ENCODE measurements around the gene LENEP. TPM values are rescaled to one million over a fixed set of nuclear protein-coding genes. Genes with fewer than 3 reads are reported as not detected.

LENEP gene
- total RNA-seq, 1 donor from 2014 or later = not detected

GRCh38 chr1:155022927-155023236 lies 29.5 kb downstream of the LENEP start:
- no peaks in the 10 kb centered on the region for H3K27me3 Mint-ChIP-seq (ENCODE audit: low read depth, unreplicated experiment)
- DNase-seq (ENCODE audit: low read depth) (no peak), FAIRE-seq (no peak)
- Histone ChIP-seq H3K9me3 (ENCODE audit: insufficient read depth, low read depth, low read length) (no peaks in the 10 kb centered on the region), H4K20me1 (ENCODE audit: insufficient read depth, low read length) (peaks cover 11% of the 10 kb centered on the region), H3K36me3 (ENCODE audit: insufficient read depth, low read length) (no peaks in the 10 kb centered on the region), H3K79me2 (ENCODE audit: insufficient read depth, low read length) (no peaks in the 10 kb centered on the region), H3K4me1 (ENCODE audit: insufficient read depth, low read length) (peaks cover 4% of the 10 kb centered on the region), H2AFZ (ENCODE audit: low read depth, low read length) (no peak overlapping the region), H3K27ac (ENCODE audit: low read depth, low read length) (no peak overlapping the region), H3K9ac (ENCODE audit: low read length) (no peak overlapping the region), H3K27me3 (ENCODE audit: insufficient read depth, low read length) (no peaks in the 10 kb centered on the region), H3K4me2 (ENCODE audit: low read length) (no peak overlapping the region), H3K4me3 (ENCODE audit: insufficient read depth, low read depth, low read length) (no peak overlapping the region)
- no peaks in the 10 kb centered on the region for H3K9me3 Mint-ChIP-seq (ENCODE audit: unreplicated experiment)
- no peak overlapping the region for H3K27ac Mint-ChIP-seq (ENCODE audit: unreplicated experiment)
- no peak for TF ChIP-seq EZH2 (IDR thresholded peaks at IDR 0.05; ENCODE audit: insufficient read depth, low read length)
- no peak for TF ChIP-seq CTCF (IDR thresholded peaks at IDR 0.05; ENCODE audit: insufficient read depth, low read depth, low read length)
- H3K36me3 Mint-ChIP-seq (ENCODE audit: low read depth, unreplicated experiment) = no peaks in the 10 kb centered on the region
- no peak overlapping the region for H3K4me3 Mint-ChIP-seq (ENCODE audit: unreplicated experiment)
- H3K4me1 Mint-ChIP-seq (ENCODE audit: low read depth, unreplicated experiment) = peaks cover 28% of the 10 kb centered on the region

GRCh38 chr1:155023627-155024026 lies 30.2 kb downstream of the LENEP start:
- H3K4me1 ChIP-seq (ENCODE audit: insufficient read depth, low read length) = peaks cover 4% of the 10 kb centered on the region
- no peak overlapping the region for H3K4me3 Mint-ChIP-seq (ENCODE audit: unreplicated experiment)
- no peak overlapping the region for H3K27ac ChIP-seq (ENCODE audit: low read depth, low read length)
- peaks cover 7% of the 10 kb centered on the region for H4K20me1 ChIP-seq (ENCODE audit: insufficient read depth, low read length)
- no peak overlapping the region for H3K9ac ChIP-seq (ENCODE audit: low read length)
- H3K27ac Mint-ChIP-seq (ENCODE audit: unreplicated experiment) = no peak overlapping the region
- no peaks in the 10 kb centered on the region for H3K36me3 Mint-ChIP-seq (ENCODE audit: low read depth, unreplicated experiment)
- H2AFZ ChIP-seq (ENCODE audit: low read depth, low read length) = no peak overlapping the region
- no peaks in the 10 kb centered on the region for H3K79me2 ChIP-seq (ENCODE audit: insufficient read depth, low read length)
- TF ChIP-seq CTCF (IDR thresholded peaks at IDR 0.05; ENCODE audit: insufficient read depth, low read depth, low read length) (no peak), EZH2 (IDR thresholded peaks at IDR 0.05; ENCODE audit: insufficient read depth, low read length) (no peak)
- FAIRE-seq (no peak), DNase-seq (ENCODE audit: low read depth) (no peak)
- H3K9me3 ChIP-seq (ENCODE audit: insufficient read depth, low read depth, low read length) = no peaks in the 10 kb centered on the region
- no peak overlapping the region for H3K4me2 ChIP-seq (ENCODE audit: low read length)
- no peaks in the 10 kb centered on the region for H3K27me3 Mint-ChIP-seq (ENCODE audit: low read depth, unreplicated experiment)
- no peaks in the 10 kb centered on the region for H3K27me3 ChIP-seq (ENCODE audit: insufficient read depth, low read length)
- peaks cover 22% of the 10 kb centered on the region for H3K4me1 Mint-ChIP-seq (ENCODE audit: low read depth, unreplicated experiment)
- no peaks in the 10 kb centered on the region for H3K9me3 Mint-ChIP-seq (ENCODE audit: unreplicated experiment)
- H3K36me3 ChIP-seq (ENCODE audit: insufficient read depth, low read length) = no peaks in the 10 kb centered on the region
- H3K4me3 ChIP-seq (ENCODE audit: insufficient read depth, low read depth, low read length) = no peak overlapping the region

GRCh38 chr1:155024315-155024714 lies 30.9 kb downstream of the LENEP start:
- H3K4me1 ChIP-seq (ENCODE audit: insufficient read depth, low read length) = no peaks in the 10 kb centered on the region
- H3K4me3 ChIP-seq (ENCODE audit: insufficient read depth, low read depth, low read length) = no peak overlapping the region
- no peaks in the 10 kb centered on the region for H3K36me3 ChIP-seq (ENCODE audit: insufficient read depth, low read length)
- peaks cover 5% of the 10 kb centered on the region for H3K27me3 Mint-ChIP-seq (ENCODE audit: low read depth, unreplicated experiment)
- H3K79me2 ChIP-seq (ENCODE audit: insufficient read depth, low read length) = no peaks in the 10 kb centered on the region
- H3K9me3 Mint-ChIP-seq (ENCODE audit: unreplicated experiment) = no peaks in the 10 kb centered on the region
- no peaks in the 10 kb centered on the region for H3K9me3 ChIP-seq (ENCODE audit: insufficient read depth, low read depth, low read length)
- TF ChIP-seq EZH2 (IDR thresholded peaks at IDR 0.05; ENCODE audit: insufficient read depth, low read length) (no peak), CTCF (IDR thresholded peaks at IDR 0.05; ENCODE audit: insufficient read depth, low read depth, low read length) (no peak)
- DNase-seq (ENCODE audit: low read depth) = no peak
- no peaks in the 10 kb centered on the region for H4K20me1 ChIP-seq (ENCODE audit: insufficient read depth, low read length)
- no peak overlapping the region for H3K4me2 ChIP-seq (ENCODE audit: low read length)
- FAIRE-seq = no peak
- peaks cover 16% of the 10 kb centered on the region for H3K4me1 Mint-ChIP-seq (ENCODE audit: low read depth, unreplicated experiment)
- H3K4me3 Mint-ChIP-seq (ENCODE audit: unreplicated experiment) = no peak overlapping the region
- H2AFZ ChIP-seq (ENCODE audit: low read depth, low read length) = no peak overlapping the region
- H3K36me3 Mint-ChIP-seq (ENCODE audit: low read depth, unreplicated experiment) = no peaks in the 10 kb centered on the region
- H3K27me3 ChIP-seq (ENCODE audit: insufficient read depth, low read length) = no peaks in the 10 kb centered on the region
- no peak overlapping the region for H3K9ac ChIP-seq (ENCODE audit: low read length)
- no peak overlapping the region for H3K27ac Mint-ChIP-seq (ENCODE audit: unreplicated experiment)
- H3K27ac ChIP-seq (ENCODE audit: low read depth, low read length) = no peak overlapping the region
